ENCODE measurements around the gene MICOS13.

Gene MICOS13

GRCh38 chr19:5628461-5628860 is 51.9 kb downstream of the MICOS13 start:
- DNase-seq (ENCODE audit: low read depth): no peak
